Activated T-cell treated with anti-CD3 and anti-CD28 coated beads, Interleukin-2, amount 50 U/mL, for 4 hours (primary cell): ENCODE results near the gene CRLF2. TPM values are rescaled to one million over a fixed set of nuclear protein-coding genes. Genes with fewer than 3 reads are reported as not detected.
A peak's percentile ranks its signal among the peaks of the same experiment; 100 is the strongest.
"Not testable (repeated sequence)": the region's sequence is repeated elsewhere in the genome, so short reads cannot be mapped to it uniquely, and the experiment has no call there.

Experiments
- ATAC-seq, 2 donors: fragments of 200-7000 bp; cut with Tn5 transposase; one replicate each; pipeline ENCODE4 v1.10.0; 2021
- DNase-seq: peaks from one replicate; pipeline ENCODE4 v3.0.0-alpha.2; 2020
- H3K27me3 Mint-ChIP-seq: one replicate; pipeline ENCODE4 v1.8.0; 2021; ENCODE audit warnings: low read depth, mixed read lengths
- H3K36me3 Mint-ChIP-seq: one replicate; pipeline ENCODE4 v1.8.0; 2022; ENCODE audit warnings: mixed read lengths; ENCODE audit not compliant: insufficient read depth
- H3K4me1 Mint-ChIP-seq: one replicate; pipeline ENCODE4 v1.8.0; 2021; ENCODE audit warnings: low read depth, mixed read lengths
- H3K4me3 Mint-ChIP-seq: one replicate; pipeline ENCODE4 v1.8.0; 2021; ENCODE audit warnings: mild to moderate bottlenecking, moderate library complexity, mixed read lengths
- H3K9me3 Mint-ChIP-seq: one replicate; pipeline ENCODE4 v1.8.0; 2021; ENCODE audit warnings: mixed read lengths
- total RNA-seq, 3 donors: library from RNA; stranded (reverse); gene quantifications; one replicate each; pipeline ENCODE4 v1.2.1, GENCODE V29; 2021

The CRLF2 gene
- under 1 TPM in 2 of 3 donors, not detected in 1; 0.30 to 0.38 TPM for total RNA-seq

DNA sequence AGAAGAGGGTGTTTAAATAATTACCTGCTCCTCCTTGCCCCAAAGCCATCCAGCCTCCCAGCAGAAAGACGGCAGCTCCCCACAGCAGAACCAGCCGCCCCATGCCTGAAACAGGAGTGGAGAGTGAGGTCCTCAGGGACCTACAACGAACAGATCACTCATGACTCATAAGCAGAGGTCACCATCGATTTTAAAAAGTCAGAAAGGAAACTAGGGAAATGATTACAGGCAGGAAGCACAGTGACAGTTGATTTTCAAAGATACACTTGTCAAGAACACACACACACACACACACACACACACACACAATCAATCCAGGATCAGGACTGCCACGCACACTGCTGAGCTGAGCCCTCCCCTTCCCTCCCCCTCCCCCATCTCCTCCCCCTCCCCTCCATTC, at the start of gene CRLF2:
TSS of gene CRLF2 (minus strand) at position 118 of the 400 bp plus-strand sequence. CDS start at position 103, 15 bp downstream.
- peak; percentile 38 to 45 for ATAC-seq
- H3K27me3 Mint-ChIP-seq, result peaks cover 3% of the 10 kb centered on the region
- peak within 1 kb of the TSS; percentile 14 for H3K4me3 Mint-ChIP-seq
- peaks cover 6% of the 10 kb centered on the region for H3K9me3 Mint-ChIP-seq
- DNase-seq, result no peak
- peaks cover 41% of the 10 kb centered on the region for H3K4me1 Mint-ChIP-seq
- H3K36me3 Mint-ChIP-seq, result no peaks in the 10 kb centered on the region

DNA sequence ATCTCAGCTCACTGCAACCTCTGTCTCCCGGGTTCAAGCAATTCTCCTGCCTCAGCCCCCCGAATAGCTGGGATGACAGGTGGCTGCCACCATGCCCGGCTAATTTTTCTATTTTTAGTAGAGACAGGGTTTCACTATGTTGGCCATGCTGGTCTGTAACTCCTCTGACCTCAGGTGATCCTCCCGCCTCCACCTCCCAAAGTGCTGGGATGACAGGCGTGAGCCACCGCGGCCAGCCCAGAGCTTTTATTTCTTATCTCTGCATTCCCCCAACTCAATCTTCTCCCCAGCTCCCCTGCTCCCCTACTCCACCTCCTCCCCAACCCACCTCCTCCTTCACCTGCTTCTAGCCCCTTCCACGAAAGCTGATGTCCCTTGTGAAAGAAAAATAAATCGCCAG, 49.3 kb upstream of the CRLF2 start:
- not testable (repeated sequence) for H3K4me3 Mint-ChIP-seq, H3K4me1 Mint-ChIP-seq, H3K36me3 Mint-ChIP-seq, H3K27me3 Mint-ChIP-seq, DNase-seq, ATAC-seq
- H3K9me3 Mint-ChIP-seq, result peaks cover 11% of the 10 kb centered on the region

DNA sequence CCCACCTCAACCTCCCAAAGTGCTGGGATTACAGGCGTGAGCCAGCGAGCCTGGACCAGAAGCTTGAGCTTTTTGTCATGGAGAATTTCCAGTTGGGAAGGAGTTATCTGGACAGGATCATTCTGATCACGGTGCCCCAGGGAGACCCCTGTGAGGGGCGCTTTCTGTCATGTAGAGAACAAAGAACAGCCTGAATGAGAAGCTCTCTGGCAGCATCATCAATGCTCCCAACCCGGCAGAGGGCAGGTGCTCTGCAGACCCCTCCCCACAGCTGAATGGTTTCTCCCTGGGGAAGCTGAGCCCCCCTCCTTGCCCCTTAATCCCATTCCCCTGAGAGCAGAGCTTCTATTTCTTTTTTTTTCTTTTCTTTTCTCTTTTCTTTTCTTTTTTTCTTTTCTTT, 48.8 kb upstream of the CRLF2 start:
- H3K36me3 Mint-ChIP-seq, result no peaks in the 10 kb centered on the region
- no peak overlapping the region for H3K4me3 Mint-ChIP-seq
- no peaks in the 10 kb centered on the region for H3K4me1 Mint-ChIP-seq
- H3K9me3 Mint-ChIP-seq, result peaks cover 7% of the 10 kb centered on the region
- ATAC-seq (no peak), DNase-seq (no peak)
- no peaks in the 10 kb centered on the region for H3K27me3 Mint-ChIP-seq

GRCh38 chrX:1252861-1253260, 40.4 kb upstream of the CRLF2 start:
- H3K36me3 Mint-ChIP-seq, result no peaks in the 10 kb centered on the region
- H3K27me3 Mint-ChIP-seq, result no peaks in the 10 kb centered on the region
- H3K9me3 Mint-ChIP-seq, result peaks cover 7% of the 10 kb centered on the region
- DNase-seq (no peak), ATAC-seq (no peak)
- no peak overlapping the region for H3K4me3 Mint-ChIP-seq
- H3K4me1 Mint-ChIP-seq, result peaks cover 18% of the 10 kb centered on the region

GRCh38 chrX:1249101-1249887, 36.8 kb upstream of the CRLF2 start:
- H3K27me3 Mint-ChIP-seq, result no peaks in the 10 kb centered on the region
- H3K4me1 Mint-ChIP-seq, result peaks cover 26% of the 10 kb centered on the region
- ATAC-seq, result peak; percentile 60 to 61
- DNase-seq, result peak; percentile 33
- H3K36me3 Mint-ChIP-seq, result no peaks in the 10 kb centered on the region
- peaks cover 7% of the 10 kb centered on the region for H3K9me3 Mint-ChIP-seq
- H3K4me3 Mint-ChIP-seq, result peak overlapping the region; percentile 44

DNA sequence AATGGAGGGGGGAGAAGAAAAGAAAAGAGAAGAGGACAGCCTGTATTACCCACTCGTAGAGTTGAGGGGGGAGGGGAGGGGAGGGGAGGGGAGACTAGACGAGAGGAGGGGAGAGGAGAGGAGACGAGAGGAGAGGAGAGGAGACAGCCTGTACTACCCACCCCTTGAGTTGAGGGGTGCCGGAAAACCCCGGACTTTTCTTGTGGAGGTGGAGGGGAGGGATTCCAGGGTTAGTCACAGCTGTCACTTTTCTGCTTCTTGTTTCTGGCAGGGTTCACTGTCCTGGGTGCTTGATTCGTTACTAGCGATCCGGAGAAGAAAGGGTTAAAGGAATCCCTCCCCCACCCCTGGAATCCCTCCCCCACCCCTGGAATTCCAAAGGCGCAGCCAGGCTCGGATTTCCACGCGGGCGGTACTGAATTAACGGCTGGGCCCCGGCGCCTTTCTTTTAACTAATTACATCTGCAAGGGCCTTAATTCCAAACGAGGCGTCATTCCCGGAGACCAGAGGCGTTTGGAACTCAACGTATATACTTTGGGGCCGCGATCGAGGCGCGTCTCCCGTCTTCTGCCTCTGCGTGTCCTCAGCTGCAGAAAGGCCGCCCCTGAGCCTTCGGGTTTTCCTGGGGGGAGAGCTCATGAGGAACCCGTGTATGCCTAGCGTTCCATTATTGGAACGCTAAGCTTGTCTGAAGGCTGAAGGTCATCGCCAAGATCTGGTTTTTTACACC, 36.0 kb upstream of the CRLF2 start:
- ATAC-seq (peak; percentile 58 to 63), DNase-seq (no peak)
- Mint-ChIP-seq H3K27me3 (no peaks in the 10 kb centered on the region), H3K4me1 (peaks cover 33% of the 10 kb centered on the region), H3K36me3 (no peaks in the 10 kb centered on the region), H3K9me3 (peaks cover 2% of the 10 kb centered on the region), H3K4me3 (no peak overlapping the region)

DNA sequence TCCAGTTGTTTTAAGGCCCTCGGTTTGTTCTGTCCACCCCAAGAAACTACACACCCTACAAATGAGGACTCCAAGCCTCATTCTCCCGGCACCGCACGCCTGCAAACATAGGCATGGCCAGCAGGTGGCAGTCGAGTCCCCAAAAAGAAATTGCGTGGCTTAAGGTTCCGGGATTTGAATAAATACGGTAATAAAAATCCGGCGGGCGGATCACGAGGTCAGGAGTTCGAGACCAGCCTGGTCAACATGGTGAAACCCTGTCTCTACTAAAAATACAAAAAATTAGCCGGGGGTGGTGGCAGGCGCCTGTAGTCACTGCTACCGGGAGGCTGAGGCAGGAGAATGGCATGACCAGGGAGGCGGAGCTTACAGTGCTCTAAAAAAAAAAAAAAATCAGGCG, 34.4 kb upstream of the CRLF2 start:
- Mint-ChIP-seq H3K9me3 (no peaks in the 10 kb centered on the region), H3K36me3 (no peaks in the 10 kb centered on the region), H3K4me1 (peaks cover 38% of the 10 kb centered on the region), H3K27me3 (no peaks in the 10 kb centered on the region), H3K4me3 (peak overlapping the region; percentile 35)
- DNase-seq (peak; percentile 78), ATAC-seq (peak; percentile 49 to 56)

- Mint-ChIP-seq H3K4me1 (peaks cover 34% of the 10 kb centered on the region), H3K27me3 (no peaks in the 10 kb centered on the region), H3K9me3 (no peaks in the 10 kb centered on the region), H3K36me3 (no peaks in the 10 kb centered on the region), H3K4me3 (no peak overlapping the region)
- ATAC-seq (no peak), DNase-seq (no peak)
Observed at GRCh38 chrX:1244164-1245076, 32.0 kb upstream of the CRLF2 start.

DNA sequence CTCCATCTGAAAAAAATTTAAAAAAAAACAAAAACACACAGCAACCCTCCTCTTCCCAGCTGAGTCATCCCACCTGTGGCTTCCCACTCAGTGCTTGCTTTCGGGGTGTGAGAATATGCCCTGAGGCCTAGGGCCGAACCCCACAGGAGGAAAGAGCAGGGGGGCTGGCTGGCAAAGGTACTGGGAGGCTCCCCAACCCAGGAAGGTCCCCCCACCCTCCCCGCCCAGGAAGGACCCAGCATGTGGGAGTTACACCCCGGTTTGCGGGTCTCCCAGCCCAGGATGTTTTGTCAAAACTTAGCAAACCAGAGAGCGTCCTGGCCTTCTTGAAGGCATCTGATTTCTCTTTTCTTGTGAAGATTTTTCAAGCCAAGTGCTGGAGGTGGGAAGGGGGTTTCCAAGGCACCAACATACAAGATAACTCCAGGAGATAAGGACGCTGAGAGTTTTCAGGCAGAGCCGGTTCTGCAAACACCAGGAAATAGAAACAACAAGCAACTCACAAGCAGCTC, 30.5 kb upstream of the CRLF2 start:
- peak; percentile 70 to 82 for ATAC-seq
- H3K4me3 Mint-ChIP-seq, result no peak overlapping the region
- peaks cover 23% of the 10 kb centered on the region for H3K4me1 Mint-ChIP-seq
- no peak for DNase-seq
- no peaks in the 10 kb centered on the region for H3K9me3 Mint-ChIP-seq
- H3K36me3 Mint-ChIP-seq, result no peaks in the 10 kb centered on the region
- H3K27me3 Mint-ChIP-seq, result no peaks in the 10 kb centered on the region

GRCh38 chrX:1240551-1240950, 28.1 kb upstream of the CRLF2 start:
- not testable (repeated sequence) for H3K36me3 Mint-ChIP-seq, DNase-seq, H3K9me3 Mint-ChIP-seq, H3K27me3 Mint-ChIP-seq, H3K4me3 Mint-ChIP-seq, ATAC-seq
- H3K4me1 Mint-ChIP-seq, result peaks cover 16% of the 10 kb centered on the region

DNA sequence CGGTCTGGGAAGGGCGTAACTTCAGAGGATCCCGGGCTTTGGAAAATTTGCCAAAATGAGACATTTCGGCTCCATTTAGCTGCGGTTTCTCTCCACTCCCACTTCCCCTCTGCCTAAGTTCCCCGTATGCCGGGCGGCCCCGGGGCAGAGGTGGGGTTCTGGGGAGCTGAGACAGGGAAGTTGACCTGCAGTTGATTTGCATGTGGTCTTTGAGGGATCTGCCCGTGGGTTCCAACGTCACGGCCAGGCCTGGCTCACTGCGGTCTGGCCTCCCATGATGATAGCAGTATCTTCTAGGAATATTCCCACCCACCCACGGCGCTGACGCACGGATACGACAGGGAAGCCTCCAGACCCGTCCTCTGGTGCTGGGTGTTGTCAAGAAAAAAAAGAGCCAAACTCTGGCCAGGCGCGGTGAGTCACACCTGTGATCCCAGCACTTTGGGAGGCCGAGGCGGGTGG, 27.3 kb upstream of the CRLF2 start:
- Mint-ChIP-seq H3K36me3 (no peaks in the 10 kb centered on the region), H3K4me1 (peaks cover 16% of the 10 kb centered on the region), H3K9me3 (no peaks in the 10 kb centered on the region), H3K27me3 (no peaks in the 10 kb centered on the region), H3K4me3 (no peak overlapping the region)
- no peak for DNase-seq
- ATAC-seq, result peak in 1 of 2 donors; percentile 25

DNA sequence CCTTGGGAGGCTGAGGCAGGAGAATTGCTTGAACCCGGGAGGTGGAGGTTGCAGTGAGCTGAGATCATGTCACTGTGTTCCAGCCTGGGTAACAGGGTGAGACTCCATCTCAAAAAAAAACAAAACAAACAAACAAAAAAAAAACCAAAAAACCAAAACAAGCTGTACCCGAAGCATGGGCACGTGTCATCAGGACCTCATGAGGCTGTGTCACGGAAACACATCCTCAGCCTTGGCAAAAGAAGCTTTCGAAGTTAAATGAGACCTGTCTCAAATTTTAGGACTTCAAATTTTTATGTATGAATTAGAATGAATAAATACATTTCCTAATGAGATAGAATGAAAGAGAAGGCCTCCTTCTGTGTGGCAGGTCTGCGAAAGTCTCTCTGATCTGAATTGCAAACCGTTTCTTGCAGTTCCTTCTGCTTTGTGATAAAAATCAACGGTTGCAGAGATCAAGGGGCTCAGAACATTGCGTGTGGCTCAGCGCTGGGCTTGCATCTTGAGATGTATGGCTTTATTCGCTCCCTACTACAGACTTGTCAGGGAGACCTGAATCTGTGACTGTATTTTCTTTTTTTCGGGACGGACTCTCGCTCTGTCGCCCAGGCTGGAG, 19.5 kb upstream of the CRLF2 start:
- peak overlapping the region; percentile 26 for H3K4me3 Mint-ChIP-seq
- no peaks in the 10 kb centered on the region for H3K36me3 Mint-ChIP-seq
- ATAC-seq (peak in 1 of 2 donors; percentile 80), DNase-seq (no peak)
- peaks cover 13% of the 10 kb centered on the region for H3K4me1 Mint-ChIP-seq
- H3K27me3 Mint-ChIP-seq, result no peaks in the 10 kb centered on the region
- no peaks in the 10 kb centered on the region for H3K9me3 Mint-ChIP-seq

- not testable (repeated sequence) for H3K9me3 Mint-ChIP-seq, ATAC-seq, H3K4me3 Mint-ChIP-seq, H3K36me3 Mint-ChIP-seq, H3K27me3 Mint-ChIP-seq, DNase-seq
- peaks cover 16% of the 10 kb centered on the region for H3K4me1 Mint-ChIP-seq
Observed at GRCh38 chrX:1228101-1228500, 15.7 kb upstream of the CRLF2 start.
